HCT116 (cell line): ENCODE data around the gene LCLAT1. TPM values are rescaled to one million over a fixed set of nuclear protein-coding genes. Genes with fewer than 3 reads are reported as not detected.

Source experiments
- ATAC-seq: fragments of 200-7000 bp; cut with Tn5 transposase; 2 replicates; pipeline ENCODE4 v1.9.1; 2020; ENCODE audit warnings: mild to moderate bottlenecking, moderate library complexity
- BruUV-seq: library from RNA; stranded (reverse); fragments of 400-500 nt; replicated peaks from 2 replicates; lab custom pipeline; 2021; lab: Mats Ljungman, UMichigan
- CTCF ChIA-PET: fragments of 300-600 bp; sonication (Branson Sonifier 250); formaldehyde crosslinking; loops from one replicate; lab custom pipeline; 2021; ENCODE audit warnings: antibody characterized with exemption; lab: Charles Lee
- POLR2A ChIA-PET: fragments of 300-600, 350-600 bp; sonication (Branson Sonifier 250); formaldehyde crosslinking; loops from one replicate; lab custom pipeline; 2021; ENCODE audit warnings: antibody characterized with exemption; lab: Charles Lee
- RAD21 ChIA-PET, 2 experiments: fragments of 300-600 bp; sonication (Branson Sonifier 250); formaldehyde crosslinking; loops; one replicate each; lab custom pipeline; 2023; ENCODE audit warnings: low total read pairs in 2 of 2; ENCODE audit not compliant: uncharacterized antibody in 2 of 2, unreplicated experiment in 2 of 2, low non-redundant PET in 1 of 2; lab: Charles Lee
- DNase-seq: peaks from one replicate; pipeline ENCODE4 v3.0.0-alpha.2; 2010; ENCODE audit warnings: low read depth, low spot score
- H2AFZ ChIP-seq: fragments of 200-600 bp; shearing (Covaris generic), sonication (generic); 2 replicates; pipeline ENCODE4 v1.6.1; 2017; ENCODE audit warnings: low read depth, mixed run types, mixed read lengths, antibody characterized with exemption, low read length; ENCODE audit not compliant: poor library complexity, severe bottlenecking
- H3K27ac ChIP-seq: 2 replicates; pipeline ENCODE4 v1.5.1; 2012; ENCODE audit warnings: low read depth, low read length
- H3K27me3 ChIP-seq: fragments of 200-600 bp; sonication (generic); 2 replicates; pipeline ENCODE4 v1.6.1; 2016; ENCODE audit warnings: mixed run types, low read length, mixed read lengths; ENCODE audit not compliant: insufficient read depth
- H3K36me3 ChIP-seq, 2 experiments: fragments of 200-500 bp in 1 of 2; fragments of 200-600 bp in 1 of 2; sonication (Bioruptor generic) in 1 of 2; sonication (generic) in 1 of 2; 2 replicates each; pipeline versions ENCODE4 v1.5.1 to v1.6.1; 2014 to 2016; ENCODE audit warnings: low read length in 2 of 2, inconsistent platforms in 1 of 2, mixed read lengths in 1 of 2, mixed run types in 1 of 2; ENCODE audit not compliant: insufficient read depth in 2 of 2, control insufficient read depth in 1 of 2
- H3K4me1 ChIP-seq, 2 experiments: fragments of 200-600 bp in 1 of 2; sonication (generic) in 1 of 2; 2 replicates each; pipeline versions ENCODE4 v1.5.1 to v1.6.1; 2012 to 2017; ENCODE audit warnings: low read length in 2 of 2, inconsistent platforms in 1 of 2, mild to moderate bottlenecking in 1 of 2, mixed read lengths in 1 of 2, mixed run types in 1 of 2, moderate library complexity in 1 of 2; ENCODE audit not compliant: insufficient read depth in 2 of 2, control insufficient read depth in 1 of 2
- H3K4me2 ChIP-seq: fragments of 200-600 bp; sonication (generic); 2 replicates; pipeline ENCODE4 v1.6.1; 2017; ENCODE audit warnings: mixed run types, low read length, mixed read lengths
- H3K4me3 ChIP-seq, 2 experiments: fragments of 200-600 bp in 1 of 2; sonication (generic) in 1 of 2; replicated peaks in 1 of 2; 2 replicates each; pipeline ENCODE4 v1.5.1; 2011 to 2016; ENCODE audit warnings: low read length in 2 of 2, control low read depth in 1 of 2, low read depth in 1 of 2, mild to moderate bottlenecking in 1 of 2, mixed read lengths in 1 of 2, mixed run types in 1 of 2
- H3K79me2 ChIP-seq: fragments of 200-600 bp; sonication (generic); 2 replicates; pipeline ENCODE4 v1.6.1; 2017; ENCODE audit warnings: mild to moderate bottlenecking, mixed run types, low read length, moderate library complexity, mixed read lengths; ENCODE audit not compliant: insufficient read depth
- H3K9ac ChIP-seq: fragments of 200-600 bp; sonication (generic); 2 replicates; pipeline ENCODE4 v1.6.1; 2016; ENCODE audit warnings: low read length, mixed read lengths
- H3K9me2 ChIP-seq: fragments of 200-600 bp; sonication (generic), shearing (Covaris generic); 2 replicates; pipeline ENCODE4 v1.6.1; 2017; ENCODE audit warnings: mixed run types, mild to moderate bottlenecking, moderate library complexity; ENCODE audit not compliant: insufficient read depth
- H3K9me3 ChIP-seq, 2 experiments: fragments of 200-500 bp in 1 of 2; fragments of 200-600 bp in 1 of 2; sonication (Bioruptor generic) in 1 of 2; sonication (generic) in 1 of 2; 2 replicates each; pipeline ENCODE4 v1.6.1; 2014 to 2017; ENCODE audit warnings: low read length in 2 of 2, mixed read lengths in 2 of 2, inconsistent platforms in 1 of 2, low read depth in 1 of 2, mild to moderate bottlenecking in 1 of 2, mixed run types in 1 of 2, moderate library complexity in 1 of 2; ENCODE audit not compliant: control insufficient read depth in 1 of 2, insufficient read depth in 1 of 2
- H4K20me1 ChIP-seq: fragments of 200-600 bp; sonication (generic), shearing (Covaris generic); 2 replicates; pipeline ENCODE4 v1.6.1; 2017; ENCODE audit warnings: mixed run types, mild to moderate bottlenecking, moderate library complexity; ENCODE audit not compliant: insufficient read depth
- ATF3 ChIP-seq: IDR thresholded peaks from 2 replicates; pipeline ENCODE4 v1.6.1; 2012
- ELF1 ChIP-seq: IDR thresholded peaks from 2 replicates; pipeline ENCODE4 v1.6.1; 2012; ENCODE audit warnings: low read depth, borderline replicate concordance
- FOSL1 ChIP-seq: IDR thresholded peaks from 2 replicates; pipeline ENCODE4 v1.6.1; 2012; ENCODE audit warnings: low read depth
- POLR2A ChIP-seq: IDR thresholded peaks from 2 replicates; pipeline ENCODE4 v1.7.0; 2011; ENCODE audit warnings: borderline replicate concordance; ENCODE audit not compliant: insufficient read depth, insufficient read length; ENCODE audit errors: extremely low read depth
- RAD21 ChIP-seq: IDR thresholded peaks from 2 replicates; pipeline ENCODE4 v1.6.1; 2012; ENCODE audit warnings: low read depth, mild to moderate bottlenecking
- REST ChIP-seq: IDR thresholded peaks from 2 replicates; pipeline ENCODE4 v1.6.1; 2012; ENCODE audit warnings: low read depth
- SIN3A ChIP-seq: IDR thresholded peaks from 2 replicates; pipeline ENCODE4 v1.6.1; 2012; ENCODE audit warnings: low read depth
- SRF ChIP-seq: IDR thresholded peaks from 2 replicates; pipeline ENCODE4 v1.6.1; 2012; ENCODE audit warnings: low read depth
- TCF7L2 ChIP-seq: IDR thresholded peaks from 2 replicates; pipeline ENCODE4 v1.7.0; 2011; ENCODE audit warnings: borderline replicate concordance, inconsistent platforms; ENCODE audit not compliant: insufficient read depth, insufficient read length; ENCODE audit errors: extremely low read depth
- ZBTB33 ChIP-seq: IDR thresholded peaks from 2 replicates; pipeline ENCODE4 v1.6.1; 2011; ENCODE audit warnings: mild to moderate bottlenecking, low read length, moderate library complexity; ENCODE audit not compliant: insufficient replicate concordance; ENCODE audit errors: extremely low read depth
- intact Hi-C: fragments of 100-400 bp; cut with micrococcal nuclease; formaldehyde crosslinking; loops from 2 replicates; pipeline ENCODE4 v1.10.0; 2022
- total RNA-seq: library from RNA; stranded (reverse); gene quantifications from one replicate; pipeline ENCODE4 v1.2.1, GENCODE V29; 2021; ENCODE audit not compliant: unreplicated experiment

The LCLAT1 gene
- total RNA-seq, 1 experiment from 2014 or later: 36.2 TPM

- TF ChIP-seq REST: no peak
- TF ChIP-seq ELF1: no peak
- no peak for TF ChIP-seq SIN3A
- no peak for TF ChIP-seq SRF
- no peak for TF ChIP-seq ATF3
Measured at GRCh38 chr2:30645081-30645744, 198.2 kb downstream of the LCLAT1 start (continued).

- H3K36me3 ChIP-seq: 0 out of 4 replicates have a peak, but pooled peaks cover 0 to 3% of the 10 kb centered on the region in 2 experiments
- no peak overlapping the region for H3K27ac ChIP-seq
- TF ChIP-seq TCF7L2 (no peak), ZBTB33 (no peak), FOSL1 (no peak), POLR2A (no peak), ELF1 (no peak), ATF3 (no peak), RAD21 (no peak)
- TF ChIP-seq, all 23 proteins: peak for 0
- ChIA-PET CTCF (no interaction called here), RAD21 (no interaction called here), POLR2A (no interaction called here)
- Histone ChIP-seq H3K9me2 (no peaks in the 10 kb centered on the region), H3K79me2 (no peaks in the 10 kb centered on the region), H4K20me1 (no peaks in the 10 kb centered on the region), H3K4me3 (no peak overlapping the region), H3K4me2 (no peak overlapping the region), H3K9me3 (no peaks in the 10 kb centered on the region), H2AFZ (no peak overlapping the region), H3K27me3 (no peaks in the 10 kb centered on the region), H3K4me1 (no peaks in the 10 kb centered on the region), H3K9ac (no peak overlapping the region)
- no peak for ATAC-seq
- no peak for DNase-seq
- intact Hi-C loops: no loop called here
- BruUV-seq: no TSS peak
Measured at GRCh38 chr2:30645745-30646119, 198.7 kb downstream of the LCLAT1 start.
